Prostate gland (tissue), 2 donors: ENCODE data around the gene CERS6.

Experiments used
- CTCF ChIP-seq, 4 experiments: fragments of 200-600 bp in 2 of 4; fragments of 450-650 bp in 2 of 4; sonication (generic) in 2 of 4; IDR thresholded peaks; 1 replicate in 3 of 4; 2 replicates in 1 of 4; pipeline ENCODE4 v1.5.1; 2016 to 2019; ENCODE audit warnings: antibody characterized with exemption in 4 of 4, mild to moderate bottlenecking in 2 of 4, moderate library complexity in 2 of 4
- POLR2A ChIP-seq: fragments of 450-650 bp; IDR thresholded peaks from one replicate; pipeline ENCODE4 v1.6.1; 2016; ENCODE audit warnings: antibody characterized with exemption, mild to moderate bottlenecking

- TF ChIP-seq CTCF (IDR thresholded peaks at IDR 0.05): no peak
- TF ChIP-seq POLR2A: no peak
Observed at GRCh38 chr2:168422584-168422983, 33.5 kb upstream of the CERS6 start.
